ENCODE results near the gene BMP2K. TPM values are rescaled to one million over a fixed set of nuclear protein-coding genes. Genes with fewer than 3 reads are reported as not detected.
"Not testable (repeated sequence)": the region's sequence is repeated elsewhere in the genome, so short reads cannot be mapped to it uniquely, and the experiment has no call there.

BMP2K gene
- total and polyA plus RNA-seq, 5 donors = 12.1 to 62.7 (median 52.7) TPM

DNA sequence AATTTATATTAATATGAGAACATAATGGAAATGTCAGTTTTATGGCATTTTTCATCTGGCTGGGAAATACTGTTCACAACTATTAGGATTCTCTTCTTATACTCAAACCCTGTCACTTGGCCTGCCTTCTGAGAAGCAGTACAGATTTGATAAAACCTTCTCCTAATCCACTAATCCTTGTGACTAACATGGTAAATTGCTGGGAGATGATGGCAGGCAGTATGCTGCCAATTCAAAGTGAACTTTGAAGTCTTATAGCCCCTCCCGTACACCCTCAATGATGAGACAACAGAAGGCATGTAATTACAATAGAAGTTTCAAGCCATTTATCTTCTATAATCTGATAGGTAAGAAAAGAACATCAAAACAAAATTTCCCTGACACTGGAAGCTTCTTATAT is 126.1 kb downstream of the BMP2K start:
- ATAC-seq (no peak), DNase-seq (no peak)
- Histone ChIP-seq H3K4me3 (ENCODE audit: low read length) (no peak overlapping the region), H3K27me3 (ENCODE audit: control insufficient read depth, insufficient read depth) (no peaks in the 10 kb centered on the region), H3K9me3 (ENCODE audit: control insufficient read depth, low read length) (no peaks in the 10 kb centered on the region), H3K27ac (ENCODE audit: low read length) (no peak overlapping the region), H3K4me1 (ENCODE audit: control insufficient read depth, insufficient read depth, low read length) (no peaks in the 10 kb centered on the region)
- WGBS = 95% methylated on average over 1 of the region's 1 CpG
- intact Hi-C loops (cut with DNase I) = no loop called here

DNA sequence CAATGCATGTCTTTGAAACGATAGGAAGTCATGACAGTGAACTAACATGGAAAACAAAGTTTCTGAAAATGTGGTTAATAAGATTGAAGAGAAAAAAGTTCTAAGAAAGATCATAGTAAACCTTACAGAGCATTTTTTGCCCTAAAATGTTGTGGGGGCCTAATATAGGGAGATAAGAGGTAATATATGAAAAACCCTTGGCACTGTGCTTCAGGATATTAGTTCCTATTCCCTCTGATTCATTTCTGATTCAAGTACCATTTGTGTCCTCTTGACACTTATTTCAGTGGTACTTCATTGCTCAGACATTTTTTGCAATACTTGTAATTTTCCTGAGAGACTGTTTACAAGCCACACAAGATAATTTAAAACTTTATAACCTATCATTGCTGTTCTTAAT is 128.0 kb downstream of the BMP2K start:
- DNase-seq (no peak), ATAC-seq (no peak)
- no peaks in the 10 kb centered on the region for H3K4me1 ChIP-seq (ENCODE audit: control insufficient read depth, insufficient read depth, low read length)
- 42% methylated on average over 1 of the region's 1 CpG for WGBS
- no peak overlapping the region for H3K27ac ChIP-seq (ENCODE audit: low read length)
- intact Hi-C loops (cut with DNase I) = no loop called here
- no peak overlapping the region for H3K4me3 ChIP-seq (ENCODE audit: low read length)
- H3K27me3 ChIP-seq (ENCODE audit: control insufficient read depth, insufficient read depth) = no peaks in the 10 kb centered on the region
- no peaks in the 10 kb centered on the region for H3K9me3 ChIP-seq (ENCODE audit: control insufficient read depth, low read length)

DNA sequence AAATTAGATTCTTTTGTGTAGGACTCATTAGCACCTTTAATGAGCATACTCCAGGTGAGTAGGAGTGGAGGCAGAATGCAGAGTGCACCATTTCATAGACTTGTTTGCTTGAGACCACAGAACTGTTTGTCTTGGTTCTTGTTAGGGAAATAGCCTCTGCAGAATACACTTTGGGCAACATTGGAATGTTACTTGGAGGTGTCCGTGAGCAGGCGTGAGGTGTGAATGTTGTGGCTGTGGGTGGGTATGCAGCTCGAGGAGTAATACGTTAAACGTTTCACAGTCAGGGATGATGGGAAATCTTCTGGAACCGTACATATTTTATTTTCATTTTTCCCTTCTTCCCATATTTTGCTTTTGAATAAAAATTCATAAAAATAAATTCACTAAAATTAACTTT is 131.5 kb downstream of the BMP2K start:
- no peaks in the 10 kb centered on the region for H3K4me1 ChIP-seq (ENCODE audit: control insufficient read depth, insufficient read depth, low read length)
- intact Hi-C loops (cut with DNase I) = no loop called here
- no peak overlapping the region for H3K4me3 ChIP-seq (ENCODE audit: low read length)
- H3K27me3 ChIP-seq (ENCODE audit: control insufficient read depth, insufficient read depth) = no peaks in the 10 kb centered on the region
- ATAC-seq (no peak), DNase-seq (no peak)
- H3K27ac ChIP-seq (ENCODE audit: low read length) = no peak overlapping the region
- no peaks in the 10 kb centered on the region for H3K9me3 ChIP-seq (ENCODE audit: control insufficient read depth, low read length)
- WGBS = 89% methylated on average over 6 of the region's 6 CpGs

DNA sequence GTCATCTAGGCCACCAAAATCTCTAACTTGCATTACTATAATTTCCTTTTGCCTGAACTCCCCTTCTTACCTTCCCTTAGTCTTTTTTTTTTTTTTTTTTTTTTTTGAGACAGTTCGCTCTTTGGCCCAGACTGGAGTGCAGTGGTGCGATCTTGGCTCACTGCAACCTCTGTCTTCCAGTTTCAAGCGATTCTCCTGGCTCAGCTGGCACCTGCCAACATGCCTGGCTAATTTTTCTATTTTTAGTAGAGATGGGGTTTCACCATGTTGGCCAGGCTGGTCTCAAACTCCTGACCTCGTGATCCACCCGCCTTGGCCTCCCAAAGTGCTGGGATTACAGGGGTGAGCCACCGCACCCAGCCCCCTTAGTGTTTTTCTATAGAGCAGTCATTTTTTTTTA is 132.8 kb downstream of the BMP2K start:
- H3K27me3 ChIP-seq (ENCODE audit: control insufficient read depth, insufficient read depth); ATAC-seq; DNase-seq; H3K9me3 ChIP-seq (ENCODE audit: control insufficient read depth, low read length); H3K27ac ChIP-seq (ENCODE audit: low read length); intact Hi-C loops (cut with DNase I); H3K4me1 ChIP-seq (ENCODE audit: control insufficient read depth, insufficient read depth, low read length); H3K4me3 ChIP-seq (ENCODE audit: low read length): not testable (repeated sequence)
- 96% methylated on average over 6 of the region's 6 CpGs for WGBS

DNA sequence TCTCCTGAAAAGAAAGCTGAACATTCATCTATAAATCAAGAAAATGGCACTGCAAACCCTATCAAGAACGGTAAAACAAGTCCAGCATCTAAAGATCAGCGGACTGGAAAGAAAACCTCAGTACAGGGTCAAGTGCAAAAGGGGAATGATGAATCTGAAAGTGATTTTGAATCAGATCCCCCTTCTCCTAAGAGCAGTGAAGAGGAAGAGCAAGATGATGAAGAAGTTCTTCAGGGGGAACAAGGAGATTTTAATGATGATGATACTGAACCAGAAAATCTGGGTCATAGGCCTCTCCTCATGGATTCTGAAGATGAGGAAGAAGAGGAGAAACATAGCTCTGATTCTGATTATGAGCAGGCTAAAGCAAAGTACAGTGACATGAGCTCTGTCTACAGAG is 134.5 kb downstream of the BMP2K start:
- H3K9me3 ChIP-seq (ENCODE audit: control insufficient read depth, low read length) = no peaks in the 10 kb centered on the region
- intact Hi-C loops (cut with DNase I) = no loop called here
- no peak overlapping the region for H3K4me3 ChIP-seq (ENCODE audit: low read length)
- H3K4me1 ChIP-seq (ENCODE audit: control insufficient read depth, insufficient read depth, low read length) = no peaks in the 10 kb centered on the region
- H3K27me3 ChIP-seq (ENCODE audit: control insufficient read depth, insufficient read depth) = no peaks in the 10 kb centered on the region
- DNase-seq = no peak
- 99% methylated on average over 2 of the region's 2 CpGs for whole genome bisulfite sequencing
- peak in 1 of 2 donors; percentile 35 for ATAC-seq
- H3K27ac ChIP-seq (ENCODE audit: low read length) = no peak overlapping the region

DNA sequence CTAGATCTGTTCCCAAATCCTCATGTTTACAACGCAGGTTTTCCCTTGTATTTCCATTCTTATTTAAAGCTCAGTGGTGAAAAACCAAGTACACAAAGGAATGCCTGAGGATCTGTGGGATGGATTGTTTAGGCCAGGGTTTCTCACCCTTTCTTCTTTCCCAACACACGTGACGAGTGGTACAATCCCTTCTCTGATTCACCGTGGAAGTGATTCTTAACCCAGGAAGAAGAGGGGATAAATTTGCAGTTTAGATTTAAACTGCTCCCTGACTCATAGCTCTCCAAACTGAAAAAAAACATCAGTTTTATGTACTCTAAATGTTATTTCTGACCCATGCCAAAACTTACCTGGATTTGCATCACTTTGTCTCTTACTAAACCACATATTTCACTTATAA is 146.1 kb downstream of the BMP2K start:
- no peaks in the 10 kb centered on the region for H3K9me3 ChIP-seq (ENCODE audit: control insufficient read depth, low read length)
- WGBS = 92% methylated on average over 4 of the region's 4 CpGs

DNA sequence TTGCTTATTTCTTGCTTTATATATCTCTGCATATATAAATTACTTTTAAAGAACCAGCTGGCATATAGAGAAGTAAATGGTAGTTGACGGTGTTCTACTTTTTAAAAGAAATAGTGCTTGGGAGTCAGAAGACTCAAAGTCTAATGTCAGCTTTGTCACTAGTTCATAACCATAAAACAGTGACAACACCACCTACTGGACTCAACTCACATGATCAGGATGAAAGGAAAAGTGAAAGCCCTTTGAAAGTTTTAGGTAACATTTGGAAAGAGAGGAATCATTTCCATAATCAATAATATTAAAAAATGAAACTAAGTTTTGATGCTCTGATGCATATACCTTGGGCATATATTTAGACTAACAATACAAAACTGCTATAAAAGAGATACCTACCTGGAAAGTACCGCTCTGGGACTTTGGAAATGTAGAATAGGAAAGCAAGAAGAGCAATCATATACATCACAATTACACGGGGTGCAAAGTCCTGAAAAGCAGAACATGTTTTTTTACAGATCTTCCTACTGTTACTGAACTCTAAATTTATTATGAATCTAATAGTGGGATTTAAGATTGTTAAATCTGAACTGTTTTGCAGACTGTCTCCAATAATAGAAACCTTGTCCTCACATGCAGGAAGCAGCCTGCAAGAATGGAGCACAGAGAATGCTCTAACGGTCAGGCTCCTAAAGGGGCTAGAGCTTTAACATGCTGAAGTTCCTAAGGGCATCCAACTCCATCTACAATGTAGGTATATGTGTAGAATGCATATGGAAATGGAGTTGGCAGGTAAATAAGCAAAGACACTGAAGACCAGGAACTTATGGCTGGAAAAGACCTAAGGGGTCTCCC is 147.5 kb downstream of the BMP2K start:
- Histone ChIP-seq H3K9me3 (ENCODE audit: control insufficient read depth, low read length) (no peaks in the 10 kb centered on the region), H3K4me3 (ENCODE audit: low read length) (no peak overlapping the region), H3K27me3 (ENCODE audit: control insufficient read depth, insufficient read depth) (no peaks in the 10 kb centered on the region), H3K4me1 (ENCODE audit: control insufficient read depth, insufficient read depth, low read length) (no peaks in the 10 kb centered on the region), H3K27ac (ENCODE audit: low read length) (no peak overlapping the region)
- 73% methylated on average over 4 of the region's 4 CpGs for WGBS
- intact Hi-C loops (cut with DNase I) = no loop called here
- ATAC-seq = no peak
- no peak for DNase-seq

More for the DNA sequence above, 146.1 kb downstream of the BMP2K start:
- ATAC-seq (no peak), DNase-seq (no peak)
- no peak overlapping the region for H3K27ac ChIP-seq (ENCODE audit: low read length)
- no peak overlapping the region for H3K4me3 ChIP-seq (ENCODE audit: low read length)
- no peaks in the 10 kb centered on the region for H3K4me1 ChIP-seq (ENCODE audit: control insufficient read depth, insufficient read depth, low read length)
- intact Hi-C loops (cut with DNase I) = no loop called here
- no peaks in the 10 kb centered on the region for H3K27me3 ChIP-seq (ENCODE audit: control insufficient read depth, insufficient read depth)

DNA sequence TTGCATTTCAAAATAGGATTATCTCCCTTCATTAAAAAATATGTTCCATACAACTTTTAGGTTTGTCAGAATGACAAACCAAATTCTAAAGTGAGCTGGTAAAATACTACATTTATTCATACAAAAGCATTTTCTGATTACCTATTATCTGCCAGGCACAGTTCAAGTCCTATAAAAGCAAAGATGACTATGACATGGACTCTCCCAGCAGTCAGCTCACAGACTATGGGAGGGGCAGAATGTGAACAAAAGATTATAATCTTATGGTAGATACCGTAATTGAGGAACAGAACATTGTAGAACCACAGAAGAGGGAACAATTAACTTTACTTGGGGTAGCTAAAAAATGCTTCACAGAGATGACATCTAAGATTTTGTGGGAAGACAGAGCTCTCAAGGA is 150.7 kb downstream of the BMP2K start:
- no peaks in the 10 kb centered on the region for H3K9me3 ChIP-seq (ENCODE audit: control insufficient read depth, low read length)
- no peak for ATAC-seq
- H3K27me3 ChIP-seq (ENCODE audit: control insufficient read depth, insufficient read depth) = no peaks in the 10 kb centered on the region
- no peaks in the 10 kb centered on the region for H3K4me1 ChIP-seq (ENCODE audit: control insufficient read depth, insufficient read depth, low read length)
- intact Hi-C loops (cut with DNase I) = no loop called here
- H3K27ac ChIP-seq (ENCODE audit: low read length) = no peak overlapping the region
- 82% methylated on average over 1 of the region's 1 CpG for WGBS
- H3K4me3 ChIP-seq (ENCODE audit: low read length) = no peak overlapping the region
- no peak for DNase-seq

DNA sequence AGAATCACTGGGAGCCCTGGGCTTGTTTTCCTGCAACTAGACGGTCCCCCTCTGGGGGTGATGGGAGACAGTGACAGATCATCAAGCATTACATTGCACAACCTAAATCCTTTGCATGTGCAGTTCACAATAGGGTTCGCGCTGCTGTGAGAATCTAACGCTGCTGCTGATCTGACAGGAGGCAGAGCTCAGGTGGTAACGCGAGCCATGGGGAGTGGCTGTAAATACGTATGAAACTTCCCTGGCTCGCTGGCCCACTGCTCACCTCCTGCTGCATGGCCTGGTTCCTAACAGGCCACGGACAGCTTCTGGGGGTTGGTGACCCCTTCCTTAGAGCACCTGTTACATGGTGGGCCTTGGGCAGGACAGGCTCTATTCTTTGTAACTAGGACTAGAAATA is 152.7 kb downstream of the BMP2K start:
- H3K9me3 ChIP-seq (ENCODE audit: control insufficient read depth, low read length) = no peaks in the 10 kb centered on the region
- no peak overlapping the region for H3K27ac ChIP-seq (ENCODE audit: low read length)
- no peaks in the 10 kb centered on the region for H3K27me3 ChIP-seq (ENCODE audit: control insufficient read depth, insufficient read depth)
- no peak overlapping the region for H3K4me3 ChIP-seq (ENCODE audit: low read length)
- H3K4me1 ChIP-seq (ENCODE audit: control insufficient read depth, insufficient read depth, low read length) = no peaks in the 10 kb centered on the region
- 95% methylated on average over 9 of the region's 9 CpGs for WGBS
- no peak for ATAC-seq
- DNase-seq = peak in 1 of 3 donors; percentile 26
- intact Hi-C loops (cut with DNase I) = no loop called here

DNA sequence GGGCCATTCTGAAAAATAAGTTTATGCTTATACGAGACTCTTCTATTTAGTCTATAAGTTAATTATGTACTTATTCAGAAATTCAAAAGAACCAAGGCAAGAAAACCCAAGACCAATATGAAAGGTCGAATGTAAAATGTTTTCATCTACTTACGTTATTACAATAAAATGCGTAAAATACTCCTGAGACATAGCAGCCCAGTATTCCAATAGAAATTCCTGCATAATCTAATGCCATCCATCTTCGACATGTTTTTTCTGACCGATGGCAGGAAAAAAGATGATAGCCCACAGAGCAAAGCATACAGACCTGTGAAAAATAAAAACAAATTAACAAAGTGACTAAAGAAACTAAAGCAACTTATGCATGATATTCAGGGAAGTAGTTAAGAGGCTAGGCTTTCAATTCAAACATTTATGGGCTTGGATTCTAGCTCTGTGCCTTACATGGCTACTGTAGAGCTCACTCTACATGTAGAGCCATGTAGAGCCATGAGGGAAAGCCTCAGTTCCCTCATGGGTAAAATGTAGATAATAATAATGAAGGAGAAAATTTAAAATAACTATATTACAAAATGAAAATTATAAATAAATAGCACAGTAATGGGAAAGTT is 154.0 kb downstream of the BMP2K start:
- H3K4me1 ChIP-seq (ENCODE audit: control insufficient read depth, insufficient read depth, low read length) = no peaks in the 10 kb centered on the region
- H3K27me3 ChIP-seq (ENCODE audit: control insufficient read depth, insufficient read depth) = no peaks in the 10 kb centered on the region
- H3K9me3 ChIP-seq (ENCODE audit: control insufficient read depth, low read length) = no peaks in the 10 kb centered on the region
- H3K27ac ChIP-seq (ENCODE audit: low read length) = no peak overlapping the region
- intact Hi-C loops (cut with DNase I) = no loop called here
- 96% methylated on average over 6 of the region's 6 CpGs for WGBS
- no peak overlapping the region for H3K4me3 ChIP-seq (ENCODE audit: low read length)
- ATAC-seq (no peak), DNase-seq (no peak)

DNA sequence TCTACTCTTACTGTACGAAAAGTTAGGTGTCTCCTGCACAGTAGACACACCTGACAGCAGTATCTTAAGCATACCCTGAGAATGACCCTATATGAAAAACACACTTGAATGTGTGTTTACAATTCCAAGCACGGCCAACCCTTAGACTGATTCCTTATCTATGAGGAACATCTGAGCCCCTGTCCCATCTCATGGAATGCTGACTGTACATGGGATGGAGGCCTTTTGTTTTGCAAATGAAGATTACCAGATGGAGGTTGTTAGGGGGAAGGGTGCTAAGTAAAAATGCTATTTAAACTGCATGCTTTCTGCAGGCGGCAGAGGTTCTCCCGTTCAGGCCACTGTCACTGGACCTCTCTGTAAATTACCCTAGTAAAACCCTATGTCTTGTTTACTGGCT is 160.8 kb downstream of the BMP2K start:
- ATAC-seq (no peak), DNase-seq (no peak)
- intact Hi-C loops (cut with DNase I) = no loop called here
- no peak overlapping the region for H3K27ac ChIP-seq (ENCODE audit: low read length)
- H3K4me3 ChIP-seq (ENCODE audit: low read length) = no peak overlapping the region
- H3K4me1 ChIP-seq (ENCODE audit: control insufficient read depth, insufficient read depth, low read length) = no peaks in the 10 kb centered on the region
- 86% methylated on average over 4 of the region's 4 CpGs for WGBS
- no peaks in the 10 kb centered on the region for H3K9me3 ChIP-seq (ENCODE audit: control insufficient read depth, low read length)
- H3K27me3 ChIP-seq (ENCODE audit: control insufficient read depth, insufficient read depth) = no peaks in the 10 kb centered on the region
